ENCODE results near the gene AKAP6.

AKAP6 gene

GRCh38 chr14:32722631-32723183, 393.6 kb downstream of the AKAP6 start:
- no peak for DNase-seq

DNA sequence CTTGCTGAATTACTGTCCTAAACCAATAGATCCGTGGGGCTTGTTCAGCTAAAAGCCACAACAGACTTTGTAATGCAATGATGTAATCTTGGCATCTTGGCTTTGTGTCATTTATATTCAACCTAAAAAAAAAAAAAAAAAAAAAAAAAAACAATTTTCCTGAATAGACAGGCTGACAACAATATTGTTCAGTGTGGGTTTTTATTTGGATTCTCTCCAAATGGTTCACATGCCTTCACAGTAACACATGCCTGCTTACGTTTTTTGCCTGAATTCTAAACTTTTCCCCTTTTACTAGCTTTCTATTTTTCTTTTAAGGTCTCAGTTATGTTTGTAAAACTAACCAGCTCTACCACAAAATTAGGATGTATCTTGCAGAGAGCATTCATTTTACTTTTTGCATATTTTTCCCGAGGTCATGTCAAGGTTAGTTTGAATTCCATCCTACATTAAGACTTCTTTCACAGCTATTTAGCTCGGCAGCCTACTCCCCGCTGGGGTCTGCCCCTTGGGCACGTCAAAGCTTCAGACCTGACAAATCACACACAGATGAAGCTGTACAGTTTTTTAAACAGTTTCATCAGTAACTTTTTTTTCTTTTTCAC, 395.9 kb downstream of the AKAP6 start:
- no peak for DNase-seq

DNA sequence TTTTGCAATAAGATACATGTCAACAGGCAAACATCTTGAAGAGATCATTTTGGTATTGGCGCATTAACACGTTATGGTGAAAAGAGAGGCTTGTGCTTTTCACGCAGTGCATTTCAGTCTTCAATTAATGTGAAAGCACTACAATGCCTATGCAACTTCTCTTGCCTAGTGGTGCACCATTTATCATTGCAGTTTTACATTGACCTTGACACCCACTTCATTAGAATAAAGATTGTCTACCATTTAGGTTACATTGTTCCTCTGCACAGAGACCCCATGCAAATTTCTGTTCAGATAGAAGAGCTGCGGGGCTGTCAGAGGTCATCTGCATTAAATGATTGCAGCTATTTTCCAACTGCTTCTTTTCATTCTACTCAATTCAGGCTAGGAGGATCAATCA, 397.4 kb downstream of the AKAP6 start:
- no peak for DNase-seq

GRCh38 chr14:32727832-32728231, 398.7 kb downstream of the AKAP6 start:
- DNase-seq = no peak

DNA sequence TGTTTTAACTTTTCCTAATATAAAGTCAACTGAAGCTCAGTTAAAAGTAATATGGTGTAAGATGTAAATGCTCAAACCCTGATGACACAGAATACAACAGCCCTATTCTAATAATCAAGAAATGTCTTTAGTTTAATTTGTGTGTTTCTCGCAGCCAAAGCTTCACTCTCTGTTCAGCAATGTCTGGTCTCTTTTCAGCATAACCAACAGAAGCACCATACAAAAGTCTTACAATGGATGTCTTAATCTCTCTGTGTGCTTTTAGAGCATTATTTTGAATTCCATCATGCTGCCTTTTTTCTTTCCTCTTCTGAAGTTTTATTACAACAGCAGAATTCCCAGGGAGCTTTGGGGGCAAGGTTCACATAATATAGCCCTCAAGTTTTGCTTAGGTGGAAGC, 399.4 kb downstream of the AKAP6 start:
- no peak for DNase-seq

- DNase-seq = no peak
Measured at GRCh38 chr14:32728976-32729375, 399.9 kb downstream of the AKAP6 start.

DNA sequence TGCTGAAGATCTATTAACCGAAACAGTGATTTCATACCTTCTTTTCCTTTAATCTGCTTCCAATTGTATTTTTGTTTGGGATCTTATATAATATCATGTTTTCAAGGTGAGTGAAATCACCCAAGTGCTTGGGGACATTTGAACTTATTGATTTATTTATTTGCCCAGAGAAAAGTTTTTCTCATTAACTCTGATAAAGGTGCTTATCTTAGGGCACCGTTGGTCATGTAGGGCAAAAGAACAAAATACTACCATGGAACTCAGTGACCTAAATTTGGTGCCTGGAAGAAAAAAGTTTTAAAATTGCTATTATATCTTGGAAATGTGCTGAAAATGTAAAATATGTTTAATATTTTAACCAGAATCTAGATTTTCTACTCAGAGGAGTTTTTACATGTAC, 402.2 kb downstream of the AKAP6 start:
- no peak for DNase-seq

DNA sequence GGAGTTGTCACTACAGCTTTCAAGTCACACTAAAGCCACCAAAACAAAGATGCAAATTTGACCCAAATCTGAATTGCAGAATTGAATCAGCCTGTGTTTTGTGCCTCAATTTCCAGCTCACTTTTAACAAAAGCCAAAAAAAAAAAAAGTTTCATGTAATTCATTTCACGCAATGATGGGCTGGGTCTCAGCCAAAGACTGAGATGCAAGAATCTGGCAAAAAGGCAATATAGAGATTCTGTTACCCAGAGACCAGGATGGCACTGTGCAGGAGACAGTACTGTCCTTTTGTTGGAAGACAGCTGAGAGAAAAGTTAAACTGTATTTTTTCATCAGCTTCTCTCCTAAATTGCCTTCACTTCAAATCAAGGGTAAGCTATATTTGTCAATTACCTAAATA, 403.9 kb downstream of the AKAP6 start:
- no peak for DNase-seq

DNA sequence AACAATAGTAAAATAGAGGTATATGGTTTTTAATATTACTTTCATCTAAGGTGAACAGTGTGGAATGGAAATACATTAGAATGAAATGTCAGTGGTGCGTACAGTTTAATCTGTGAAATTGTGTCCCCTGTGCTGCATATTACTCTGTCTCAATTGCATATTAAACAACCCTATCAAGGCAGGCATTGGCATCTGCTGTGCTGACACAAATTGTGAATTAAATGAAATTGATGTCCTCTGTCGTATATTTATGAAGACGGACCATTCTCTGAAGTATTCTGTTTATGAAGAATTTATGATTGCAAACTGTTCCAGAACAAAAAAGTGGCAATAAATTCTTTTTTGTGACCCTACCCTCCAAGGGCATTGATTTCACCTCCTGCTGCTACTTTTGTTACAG, 405.2 kb downstream of the AKAP6 start:
- DNase-seq = no peak

GRCh38 chr14:32737621-32738020, 408.5 kb downstream of the AKAP6 start:
- DNase-seq = no peak

DNA sequence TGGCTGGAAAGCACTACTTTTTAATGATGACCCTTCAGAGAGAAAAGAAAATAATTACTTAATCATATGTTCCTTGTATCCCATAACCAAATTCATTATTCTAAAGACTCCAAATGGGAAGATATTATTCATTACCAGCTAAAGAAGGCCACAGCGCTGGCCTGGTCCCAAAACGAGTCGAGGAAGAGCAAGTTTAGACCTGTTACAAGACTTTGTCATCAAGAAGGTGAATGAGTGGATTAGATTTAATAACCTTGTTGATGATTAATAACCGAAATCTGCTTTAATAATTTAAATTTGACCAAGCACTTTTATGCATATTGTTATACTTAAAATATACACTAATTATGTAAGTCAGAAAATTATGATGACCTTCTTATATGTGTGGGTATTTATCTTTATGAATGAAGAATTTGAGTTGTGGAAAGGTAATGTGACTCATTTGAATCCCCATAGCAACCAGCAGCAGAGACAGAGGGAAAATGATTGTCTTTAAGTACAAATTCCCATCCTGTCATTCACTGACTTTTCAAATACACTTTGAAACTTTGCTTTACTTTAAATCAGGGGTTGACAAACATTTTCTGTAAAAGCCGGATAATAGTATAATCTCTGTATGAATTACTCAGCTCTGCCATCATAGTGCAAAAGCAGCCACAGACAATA, 409.2 kb downstream of the AKAP6 start:
- peak; percentile 45 for DNase-seq

DNA sequence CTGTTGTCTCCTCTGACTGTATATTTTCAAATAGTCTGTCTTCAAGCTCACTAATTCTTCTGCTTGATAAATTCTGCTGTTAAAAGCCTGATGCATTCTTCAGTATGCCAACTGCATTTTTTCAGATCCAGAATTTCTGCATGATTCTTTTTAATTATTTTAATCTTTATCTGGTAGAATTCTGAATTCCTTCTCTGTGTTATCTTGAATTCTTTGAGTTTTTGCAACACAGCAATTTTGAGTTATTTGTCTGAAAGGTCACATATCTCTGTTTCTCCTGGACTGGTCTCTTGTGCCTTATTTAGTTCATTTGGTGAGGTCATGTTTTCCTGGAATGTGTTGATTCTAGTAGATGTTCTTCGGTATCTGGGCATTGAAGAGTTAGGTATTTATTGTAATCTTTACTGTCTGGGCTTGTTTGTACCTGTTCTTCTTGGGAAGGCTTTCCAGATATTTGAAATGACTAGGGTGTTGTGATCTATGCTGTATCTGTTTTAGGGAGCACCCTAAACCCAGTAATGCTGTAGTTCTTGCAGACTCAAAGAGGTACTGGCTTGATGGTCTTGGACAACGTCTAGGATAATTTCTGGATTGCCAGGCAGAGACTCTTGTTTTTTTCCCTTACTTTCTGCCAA, 415.8 kb downstream of the AKAP6 start:
- no peak for DNase-seq

DNA sequence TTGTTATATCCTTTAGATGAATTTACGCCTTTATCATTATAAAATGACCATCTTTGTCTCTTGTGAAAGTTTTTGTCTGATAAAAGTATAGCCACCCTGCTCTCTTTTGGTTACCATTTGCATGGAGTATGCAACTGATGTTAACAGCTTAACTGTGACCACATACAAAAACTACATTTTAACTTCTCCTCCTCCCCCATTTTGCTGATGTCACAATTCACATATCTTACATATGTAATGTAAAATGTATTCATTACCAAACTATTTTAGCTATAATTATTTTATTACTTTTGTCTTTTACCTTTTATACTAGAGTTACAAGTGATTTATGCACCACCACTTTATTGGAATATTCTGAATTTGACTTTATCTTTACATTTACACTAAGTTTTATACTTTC, 425.1 kb downstream of the AKAP6 start:
- DNase-seq = no peak

DNA sequence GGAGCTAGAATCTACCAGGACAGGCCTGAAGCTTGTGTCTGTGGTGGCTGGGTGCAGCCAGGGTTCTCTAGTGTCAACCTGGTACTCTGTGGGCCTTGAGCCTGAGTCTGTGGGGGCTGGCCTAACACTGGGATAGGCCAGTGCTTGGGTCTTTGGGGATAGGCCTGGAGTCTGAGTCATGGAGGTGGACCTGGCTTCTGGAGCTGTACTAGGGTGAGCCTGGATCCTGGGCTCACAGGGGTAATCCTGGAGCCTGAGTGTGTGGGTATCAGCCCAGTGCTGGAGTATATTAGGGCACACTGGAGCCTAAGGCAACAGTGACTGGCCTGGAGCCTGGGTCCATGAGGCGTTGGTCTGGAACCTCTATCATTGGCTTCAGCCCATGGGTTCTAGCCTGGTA, 427.1 kb downstream of the AKAP6 start:
- no peak for DNase-seq

GRCh38 chr14:32756775-32757174, 427.7 kb downstream of the AKAP6 start:
- no peak for DNase-seq

GRCh38 chr14:32757568-32757967, 428.5 kb downstream of the AKAP6 start:
- no peak for DNase-seq

DNA sequence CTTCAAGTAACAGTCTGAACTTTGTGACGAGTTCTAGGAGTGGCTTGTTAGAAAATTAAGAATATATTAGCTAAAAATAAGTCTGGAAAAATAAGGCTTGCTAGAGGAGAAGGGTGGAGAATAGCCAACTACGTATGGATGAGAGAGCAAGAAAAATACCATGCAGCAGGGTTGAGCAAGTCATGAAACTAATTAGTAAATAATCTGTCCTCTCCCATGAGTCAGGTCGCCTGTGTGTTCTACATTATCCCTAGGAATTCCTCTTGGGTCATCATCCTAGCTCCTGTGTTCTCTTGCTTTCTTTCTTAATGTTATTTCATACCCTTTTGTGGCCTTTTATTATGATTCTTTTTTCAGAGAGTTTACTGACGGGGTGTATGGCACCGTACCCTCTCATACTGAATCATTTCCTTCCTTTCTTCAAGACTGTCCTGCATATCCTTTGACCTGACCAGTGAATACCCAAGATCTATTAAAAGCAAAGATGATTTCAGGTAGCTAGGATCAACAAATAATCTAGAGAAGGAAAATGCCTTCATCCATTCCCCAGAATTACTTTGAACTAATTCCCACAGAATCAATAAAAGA, 432.4 kb downstream of the AKAP6 start:
- DNase-seq = no peak

DNA sequence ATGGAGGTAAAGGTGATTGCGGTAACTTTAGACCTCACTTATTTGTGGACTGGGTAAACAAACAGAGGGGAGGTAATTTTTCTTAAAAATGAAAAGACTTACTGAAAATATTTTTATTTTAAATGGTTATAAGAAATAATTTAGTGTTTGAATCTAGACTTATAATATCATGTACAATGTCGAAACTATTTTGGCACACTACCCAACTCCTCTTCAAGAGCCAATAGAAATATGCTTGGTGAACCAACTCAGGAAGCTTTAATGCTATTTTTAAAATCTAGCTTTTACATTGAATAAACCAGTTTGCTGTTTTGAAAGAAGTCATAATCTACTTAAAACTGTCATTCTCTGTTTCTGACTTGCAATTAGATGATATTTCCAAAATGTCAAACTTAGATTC, 433.8 kb downstream of the AKAP6 start:
- no peak for DNase-seq

DNA sequence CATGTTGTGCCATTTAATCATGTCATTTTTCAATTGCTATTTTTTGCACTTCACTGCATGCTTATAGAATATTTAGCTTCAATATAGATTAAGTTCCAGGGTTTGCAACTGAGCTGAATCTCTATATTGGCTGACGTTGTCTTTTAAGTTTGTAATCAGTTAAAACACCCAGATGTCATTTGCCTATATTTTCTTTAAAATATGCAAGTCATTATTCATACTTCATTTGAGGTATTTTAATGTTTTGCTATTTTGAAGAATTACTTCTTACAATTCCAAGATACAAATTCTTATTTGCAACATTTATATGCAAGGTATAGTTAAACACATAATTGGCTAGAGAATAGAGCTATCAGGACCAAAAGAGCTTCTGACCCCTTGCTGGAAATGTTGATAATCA, 434.6 kb downstream of the AKAP6 start:
- no peak for DNase-seq

DNA sequence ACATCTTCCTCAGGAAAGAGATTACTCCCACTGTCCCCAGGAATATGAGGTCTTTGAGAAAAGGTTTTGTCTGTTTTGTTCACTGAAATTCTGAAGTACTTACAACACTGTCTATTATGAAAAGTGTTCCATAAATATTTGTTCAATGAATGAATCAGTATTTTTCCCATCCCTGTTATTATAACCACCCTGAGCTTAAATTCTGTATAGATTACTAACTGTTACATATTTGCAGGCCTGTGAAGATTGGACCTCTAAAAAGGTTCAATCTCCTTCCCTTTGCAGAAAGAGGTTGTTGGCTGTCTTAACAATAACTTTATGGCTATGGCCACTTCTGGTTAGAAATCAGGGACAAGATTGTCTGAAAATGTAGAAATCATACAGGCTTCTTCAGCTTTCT, 435.0 kb downstream of the AKAP6 start:
- no peak for DNase-seq

GRCh38 chr14:32770422-32770821, 441.3 kb downstream of the AKAP6 start:
- DNase-seq = no peak

GRCh38 chr14:32774214-32774613, 445.1 kb downstream of the AKAP6 start:
- no peak for DNase-seq

DNA sequence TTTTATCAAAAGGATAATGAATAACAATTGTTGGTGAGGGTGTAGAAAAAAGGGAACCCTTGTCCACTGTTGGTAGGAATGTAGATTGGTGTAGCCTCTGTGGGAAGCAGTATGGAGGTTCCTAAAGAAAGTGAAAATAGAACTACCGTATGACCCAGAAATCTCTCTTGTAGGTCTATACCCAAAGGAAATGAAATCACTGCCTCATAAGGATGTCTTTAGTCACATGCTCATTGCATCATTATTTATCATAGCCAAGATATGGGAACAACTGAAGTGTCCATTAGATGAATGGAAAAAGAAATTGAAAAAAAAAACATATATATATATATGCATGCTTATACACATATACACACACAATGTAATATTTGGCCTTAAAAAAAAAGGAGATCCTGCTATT, 450.7 kb downstream of the AKAP6 start:
- DNase-seq = no peak

GRCh38 chr14:32784405-32784804, 455.3 kb downstream of the AKAP6 start:
- no peak for DNase-seq
